ENCODE results near the gene DCAF11.

- no peak for TF ChIP-seq CTCF (IDR thresholded peaks at IDR 0.05; ENCODE audit: insufficient read depth, low read depth, low read length)
- peak; percentile 42 for TF ChIP-seq EZH2 (IDR thresholded peaks at IDR 0.05; ENCODE audit: insufficient read depth, low read length)
Measured at GRCh38 chr14:24081739-24082211, 32.8 kb upstream of the DCAF11 start.

Measured in astrocyte (in vitro differentiated cells and primary cell).